ENCODE data around the gene XPA. TPM values are rescaled to one million over a fixed set of nuclear protein-coding genes. Genes with fewer than 3 reads are reported as not detected.

The XPA gene
- total and polyA plus RNA-seq, 2 of the 13 experiments (the other 11 are each of a cell fraction or from before 2014, with no cell fraction given): 2.3 to 15.2 TPM

GRCh38 chr9:97670586-97670985, 26.6 kb downstream of the XPA start:
- Histone ChIP-seq H3K27ac (ENCODE audit: extremely low read length, insufficient read depth, low read length) (no peak overlapping the region), H3K36me3 (replicated peaks in 1 of 2; ENCODE audit: control insufficient read depth in 1 of 2, insufficient read depth in 2 of 2, low read length in 2 of 2) (peaks cover 19 to 88% of the 10 kb centered on the region in 2 experiments), H3K27me3 (ENCODE audit: control insufficient read depth in 1 of 2, insufficient read depth in 2 of 2, low read length in 2 of 2) (no peaks in the 10 kb centered on the region), H3K9me3 (ENCODE audit: low read length) (no peaks in the 10 kb centered on the region), H3K9ac (ENCODE audit: insufficient read depth, low read depth, low read length) (no peak overlapping the region), H4K20me1 (ENCODE audit: insufficient read depth, low read length) (no peaks in the 10 kb centered on the region), H2AFZ (ENCODE audit: low read length) (no peak overlapping the region), H3K4me3 (replicated peaks in 1 of 3; ENCODE audit: insufficient read depth in 1 of 3, low read depth in 2 of 3, low read length in 3 of 3) (no peak overlapping the region), H3K79me2 (ENCODE audit: insufficient read depth, low read length) (no peaks in the 10 kb centered on the region), H3K4me2 (ENCODE audit: low read depth, low read length) (no peak overlapping the region), H3K4me1 (ENCODE audit: insufficient read depth, low read length) (peaks cover 8% of the 10 kb centered on the region)
- ATAC-seq (no peak), DNase-seq (ENCODE audit: low spot score) (no peak), FAIRE-seq (no peak)
- TF ChIP-seq KDM3A (CRISPR knock-in tag; IDR thresholded peaks at IDR 0.05; ENCODE audit: low read depth) (no peak), YEATS2 (CRISPR knock-in tag; IDR thresholded peaks at IDR 0.05; ENCODE audit: borderline replicate concordance) (no peak), ZC3H4 (CRISPR knock-in tag; IDR thresholded peaks at IDR 0.05; ENCODE audit: borderline replicate concordance) (no peak), HOXD1 (CRISPR knock-in tag; IDR thresholded peaks at IDR 0.05) (no peak), ATAD3A (CRISPR knock-in tag; IDR thresholded peaks at IDR 0.05) (no peak), ZZZ3 (CRISPR knock-in tag; IDR thresholded peaks at IDR 0.05; ENCODE audit: borderline replicate concordance) (no peak), SNAPC2 (CRISPR knock-in tag; IDR thresholded peaks at IDR 0.05) (no peak), FOXO1 (CRISPR knock-in tag; IDR thresholded peaks at IDR 0.05) (no peak), RORA (CRISPR knock-in tag; IDR thresholded peaks at IDR 0.05) (no peak)
- BruUV-seq (replicated peaks): no TSS peak
- intact Hi-C loops (cut with micrococcal nuclease; ENCODE audit: unreplicated experiment): no loop called here
- ChIA-PET POLR2A (no interaction called here), CTCF (ENCODE audit: low intra/inter-chr PET ratio, low total read pairs) (no interaction called here)
- in situ Hi-C loops (cut with HindIII; ENCODE audit: extremely low pct_ligation_motif_present, low pct_unique_long_range_greater_than_20kb): no loop called here
- 95% methylated on average over 3 of the region's 3 CpGs for WGBS (ENCODE audit: low lambda C conversion rate)

GRCh38 chr9:97668485-97668884, 28.7 kb downstream of the XPA start:
- POLR2A ChIA-PET: no interaction called here
- peaks cover 22 to 87% of the 10 kb centered on the region in 2 experiments for H3K36me3 ChIP-seq (replicated peaks in 1 of 2; ENCODE audit: control insufficient read depth in 1 of 2, insufficient read depth in 2 of 2, low read length in 2 of 2)
- in situ Hi-C loops (cut with HindIII; ENCODE audit: extremely low pct_ligation_motif_present, low pct_unique_long_range_greater_than_20kb): no loop called here
- TF ChIP-seq FOXK2 (IDR thresholded peaks at IDR 0.05) (no peak), BRD4 (CRISPR knock-in tag; IDR thresholded peaks at IDR 0.05) (no peak), PRDM4 (CRISPR knock-in tag; IDR thresholded peaks at IDR 0.05; ENCODE audit: borderline replicate concordance) (no peak), ELF1 (CRISPR knock-in tag; IDR thresholded peaks at IDR 0.05) (no peak), CREM (IDR thresholded peaks at IDR 0.05) (no peak), CREM (CRISPR knock-in tag; IDR thresholded peaks at IDR 0.05) (no peak), GABPA (IDR thresholded peaks at IDR 0.05; ENCODE audit: low read depth, low read length) (no peak), GABPA (CRISPR knock-in tag; IDR thresholded peaks at IDR 0.05; ENCODE audit: low read depth) (no peak), ZGPAT (CRISPR knock-in tag; IDR thresholded peaks at IDR 0.05) (no peak), ZMYM2 (CRISPR knock-in tag; IDR thresholded peaks at IDR 0.05) (no peak)

More at GRCh38 chr9:97668485-97668884, 28.7 kb downstream of the XPA start:
- WGBS (ENCODE audit: low lambda C conversion rate): 100% methylated on average over 3 of the region's 3 CpGs
- Histone ChIP-seq H3K4me1 (ENCODE audit: insufficient read depth, low read length) (peaks cover 6% of the 10 kb centered on the region; the same call in 1 of the 2 replicates), H3K4me2 (ENCODE audit: low read depth, low read length) (no peak overlapping the region), H2AFZ (ENCODE audit: low read length) (no peak overlapping the region), H3K9me3 (ENCODE audit: low read length) (no peaks in the 10 kb centered on the region), H3K9ac (ENCODE audit: insufficient read depth, low read depth, low read length) (no peak overlapping the region), H3K27ac (ENCODE audit: extremely low read length, insufficient read depth, low read length) (no peak overlapping the region), H3K79me2 (ENCODE audit: insufficient read depth, low read length) (no peaks in the 10 kb centered on the region), H3K27me3 (ENCODE audit: control insufficient read depth in 1 of 2, insufficient read depth in 2 of 2, low read length in 2 of 2) (no peaks in the 10 kb centered on the region), H4K20me1 (ENCODE audit: insufficient read depth, low read length) (no peaks in the 10 kb centered on the region), H3K4me3 (replicated peaks in 1 of 3; ENCODE audit: insufficient read depth in 1 of 3, low read depth in 2 of 3, low read length in 3 of 3) (no peak overlapping the region)
- CTCF ChIA-PET (ENCODE audit: low intra/inter-chr PET ratio, low total read pairs): no interaction called here
- no peak for FAIRE-seq
- no TSS peak for BruUV-seq (replicated peaks)
- no peak for DNase-seq (ENCODE audit: low spot score)
- intact Hi-C loops (cut with micrococcal nuclease; ENCODE audit: unreplicated experiment): no loop called here
- ATAC-seq: no peak

Data from HepG2 (cell line).